Uterus (tissue), 2 donors: Measurements from ENCODE around the gene DLL3.

Experiments used
- CTCF ChIP-seq, 4 experiments: fragments of 200-600 bp in 2 of 4; fragments of 450-650 bp in 2 of 4; sonication (generic) in 2 of 4; IDR thresholded peaks; one replicate each; pipeline ENCODE4 v1.5.1; 2016 to 2019; ENCODE audit warnings: antibody characterized with exemption in 4 of 4, mild to moderate bottlenecking in 2 of 4, moderate library complexity in 1 of 4
- POLR2A ChIP-seq, 2 donors: fragments of 450-650 bp; IDR thresholded peaks; one replicate each; pipeline ENCODE4 v1.6.1; 2016; ENCODE audit warnings: antibody characterized with exemption in 2 of 2, mild to moderate bottlenecking in 1 of 2, moderate library complexity in 1 of 2

DNA sequence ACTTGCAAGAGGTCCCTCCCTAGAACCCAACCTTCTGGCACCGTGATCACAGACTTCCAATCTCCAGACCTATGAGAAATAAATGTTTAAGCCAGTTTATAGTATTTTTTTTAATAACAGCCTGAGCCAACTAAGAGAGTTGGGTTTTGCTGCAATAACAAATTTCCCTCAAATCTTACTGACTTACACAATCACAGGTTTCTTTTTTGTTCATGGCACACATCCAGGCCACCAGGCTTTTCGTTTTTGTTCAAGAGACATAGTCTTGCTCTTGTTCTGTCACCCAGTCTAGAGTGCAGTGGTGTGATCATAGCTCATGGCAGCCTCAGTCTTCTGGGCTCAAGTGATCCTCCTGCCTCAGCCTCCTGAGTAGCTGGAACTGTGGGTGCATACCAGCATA is 14.2 kb downstream of the DLL3 start:
- TF ChIP-seq CTCF (IDR thresholded peaks at IDR 0.05): no peak
- TF ChIP-seq POLR2A (IDR thresholded peaks at IDR 0.05): no peak
